ENCODE measurements around the gene PRDX3.

DNA sequence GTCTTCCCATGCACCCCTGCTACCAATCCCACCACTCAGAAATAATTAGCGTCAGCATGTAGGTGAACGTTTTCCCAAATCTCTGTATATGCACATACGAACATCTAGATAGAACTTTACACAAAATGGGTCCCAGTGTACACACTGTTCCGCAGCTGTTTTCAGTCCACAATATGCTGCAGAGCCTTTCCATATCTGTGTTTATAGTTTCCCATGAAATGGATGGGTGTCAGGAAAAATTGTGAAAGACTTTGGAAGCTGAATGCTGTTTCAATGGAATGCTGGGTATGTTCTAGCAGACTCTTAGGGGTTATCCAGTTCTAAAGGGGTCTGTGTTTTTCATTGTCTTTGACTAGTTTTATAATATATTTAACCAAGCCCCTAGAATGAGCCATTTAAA lies 42.6 kb upstream of the PRDX3 start:
- TF ChIP-seq, protein P1, sequence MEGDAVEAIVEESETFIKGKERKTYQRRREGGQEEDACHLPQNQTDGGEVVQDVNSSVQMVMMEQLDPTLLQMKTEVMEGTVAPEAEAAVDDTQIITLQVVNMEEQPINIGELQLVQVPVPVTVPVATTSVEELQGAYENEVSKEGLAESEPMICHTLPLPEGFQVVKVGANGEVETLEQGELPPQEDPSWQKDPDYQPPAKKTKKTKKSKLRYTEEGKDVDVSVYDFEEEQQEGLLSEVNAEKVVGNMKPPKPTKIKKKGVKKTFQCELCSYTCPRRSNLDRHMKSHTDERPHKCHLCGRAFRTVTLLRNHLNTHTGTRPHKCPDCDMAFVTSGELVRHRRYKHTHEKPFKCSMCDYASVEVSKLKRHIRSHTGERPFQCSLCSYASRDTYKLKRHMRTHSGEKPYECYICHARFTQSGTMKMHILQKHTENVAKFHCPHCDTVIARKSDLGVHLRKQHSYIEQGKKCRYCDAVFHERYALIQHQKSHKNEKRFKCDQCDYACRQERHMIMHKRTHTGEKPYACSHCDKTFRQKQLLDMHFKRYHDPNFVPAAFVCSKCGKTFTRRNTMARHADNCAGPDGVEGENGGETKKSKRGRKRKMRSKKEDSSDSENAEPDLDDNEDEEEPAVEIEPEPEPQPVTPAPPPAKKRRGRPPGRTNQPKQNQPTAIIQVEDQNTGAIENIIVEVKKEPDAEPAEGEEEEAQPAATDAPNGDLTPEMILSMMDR (IDR thresholded peaks at IDR 0.05; ENCODE audit: borderline replicate concordance, extremely low read depth, low read length, poor library complexity, severe bottlenecking), result no peak
- TF ChIP-seq EZH2 (IDR thresholded peaks at IDR 0.05; ENCODE audit: borderline replicate concordance, low read depth, low read length, severe bottlenecking), result no peak
